Measurements from ENCODE around the gene LYPD3.

Gene LYPD3

GRCh38 chr19:43429395-43429794 is 36.0 kb downstream of the LYPD3 start:
- DNase-seq: no peak

DNA sequence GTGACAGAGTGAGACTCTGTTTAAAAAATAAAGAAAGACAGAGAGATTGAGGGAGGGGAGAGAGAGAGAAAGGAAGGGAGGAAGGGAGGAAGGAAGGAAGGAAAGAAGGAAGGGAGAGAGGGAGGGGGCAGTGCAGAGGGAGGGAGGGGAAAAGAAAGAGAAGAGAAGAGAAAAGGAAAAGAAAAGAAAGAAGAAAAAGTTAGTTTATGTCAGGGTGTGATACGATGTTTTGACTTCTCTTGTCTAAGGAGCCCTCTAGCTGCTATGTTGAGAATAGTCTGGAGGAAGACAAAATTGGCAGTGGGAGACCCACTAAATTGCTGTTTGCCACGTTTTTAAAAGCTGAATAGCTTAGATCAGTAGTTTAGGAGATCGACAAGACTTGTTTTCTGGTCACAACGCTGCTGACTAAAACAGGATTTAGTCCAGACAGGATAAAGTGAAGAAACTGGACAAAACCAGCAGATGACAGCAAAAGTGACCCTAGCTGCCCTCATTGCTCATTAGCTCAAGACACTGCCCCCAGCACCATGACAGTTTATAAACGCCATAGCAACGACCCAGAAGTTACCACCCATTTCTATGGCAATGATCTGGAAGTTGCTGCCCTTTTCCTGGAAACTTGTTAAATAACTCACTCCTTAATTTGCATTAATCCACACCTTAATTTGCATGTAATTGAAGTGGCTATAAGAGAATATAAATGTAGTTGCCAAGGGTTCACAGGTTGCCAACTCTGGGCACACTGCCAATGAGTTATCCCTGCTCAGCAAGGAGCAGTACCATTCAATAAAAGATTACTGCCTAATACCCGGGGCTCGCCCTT is 39.6 kb downstream of the LYPD3 start:
- no peak for DNase-seq

GRCh38 chr19:43423779-43424178 is 41.6 kb downstream of the LYPD3 start:
- no peak for DNase-seq

DNA sequence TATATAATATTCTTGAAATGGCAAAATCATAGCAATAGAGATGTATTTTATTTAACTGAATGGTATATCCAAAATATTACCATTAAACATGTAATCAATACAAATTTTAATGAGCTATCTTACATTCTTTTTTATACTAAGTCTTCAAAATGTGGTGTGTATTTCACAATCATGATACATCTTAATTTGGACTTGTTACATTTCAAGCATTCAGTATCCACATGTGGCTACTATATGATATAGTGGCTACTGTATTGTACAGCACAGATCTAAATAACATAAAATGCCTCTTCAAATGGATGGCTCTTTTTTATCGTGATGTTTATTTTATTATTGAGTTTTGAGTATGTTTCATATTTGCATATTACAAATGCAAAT is 42.7 kb downstream of the LYPD3 start:
- no peak for DNase-seq

GRCh38 chr19:43422000-43422688 is 43.3 kb downstream of the LYPD3 start:
- DNase-seq: no peak

DNA sequence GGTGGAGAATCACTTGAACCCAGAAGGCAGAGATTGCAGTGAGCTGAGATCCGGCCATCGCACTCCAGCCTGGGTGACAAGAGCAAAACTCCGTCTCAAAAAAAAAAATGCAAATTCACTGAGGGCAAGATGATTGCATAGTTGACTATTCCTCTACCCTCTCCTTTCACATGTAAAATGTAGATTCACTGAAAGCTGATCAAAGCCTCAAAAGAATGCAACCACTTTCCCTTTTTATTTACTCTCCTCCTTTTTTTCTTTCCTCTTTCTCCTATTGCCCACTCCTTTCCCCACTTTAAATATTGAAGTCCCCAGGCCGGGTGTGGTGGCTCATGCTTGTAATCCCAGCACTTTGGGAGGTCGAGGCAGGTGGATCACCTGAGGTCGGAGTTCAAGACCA is 44.5 kb downstream of the LYPD3 start:
- DNase-seq: no peak

GRCh38 chr19:43416951-43417623 is 48.3 kb downstream of the LYPD3 start:
- no peak for DNase-seq

- no peak for DNase-seq
These were observed 50.9 kb downstream of the LYPD3 start, which contains the start of gene TEX101 for GRCh38 chr19:43414554-43414953. TSS of gene TEX101 (plus strand) at chr19:43414890. CDS start at chr19:43415920, 1,030 bp downstream.

DNA sequence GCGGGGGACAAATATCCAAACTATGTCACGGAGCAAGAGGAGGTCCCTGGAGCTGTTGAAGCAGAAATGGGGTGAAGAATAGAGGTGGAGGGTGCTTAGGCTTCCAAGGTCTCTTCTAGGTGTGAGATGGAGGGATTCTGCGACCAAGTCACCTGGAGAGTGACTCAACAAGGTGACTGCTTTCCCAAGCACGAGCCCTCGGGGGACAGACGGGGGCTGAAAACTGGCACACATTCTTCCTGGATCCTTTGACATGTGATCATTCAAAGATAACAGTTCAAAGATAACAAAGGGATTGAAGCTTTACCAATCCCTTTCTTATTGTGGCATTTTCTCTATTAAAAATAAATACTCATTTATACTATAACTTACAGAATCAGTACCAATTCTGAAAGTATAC is 53.0 kb downstream of the LYPD3 start:
- no peak for DNase-seq
